IMR-90 (cell line): ENCODE measurements around the gene YPEL5. TPM values are rescaled to one million over a fixed set of nuclear protein-coding genes. Genes with fewer than 3 reads are reported as not detected.

Source experiments
- ATAC-seq: fragments of 200-7000 bp; cut with Tn5 transposase; 2 replicates; pipeline ENCODE4 v1.9.1; 2020; ENCODE audit warnings: low read depth, mild to moderate bottlenecking, moderate library complexity
- BruUV-seq: library from RNA; stranded (reverse); fragments of 400-500 nt; replicated peaks from 2 replicates; lab custom pipeline; 2021; lab: Mats Ljungman, UMichigan
- CTCF ChIA-PET: fragments of 300-600 bp; formaldehyde crosslinking; extraction: SDS; loops from one replicate; lab custom pipeline; 2021; ENCODE audit warnings: antibody characterized with exemption; lab: Yijun Ruan, JAX
- POLR2A ChIA-PET: fragments of 300-600 bp; sonication (Branson Sonifier 250); formaldehyde crosslinking; loops from one replicate; lab custom pipeline; 2022; ENCODE audit warnings: antibody characterized with exemption; ENCODE audit not compliant: unreplicated experiment; lab: Charles Lee
- DNase-seq: peaks from one replicate; pipeline ENCODE4 v3.0.0; 2013
- H2AFZ ChIP-seq: replicated peaks from 2 replicates; pipeline ENCODE3; 2013; ENCODE audit warnings: low read length, mild to moderate bottlenecking; ENCODE audit not compliant: poor library complexity
- H2AK5ac ChIP-seq: 2 replicates; pipeline ENCODE4 v1.6.1; 2013; ENCODE audit warnings: low read depth, low read length, inconsistent platforms
- H2AK9ac ChIP-seq: replicated peaks from 2 replicates; pipeline ENCODE3; 2013; ENCODE audit warnings: mild to moderate bottlenecking, low read depth, low read length, moderate library complexity; ENCODE audit not compliant: poor library complexity
- H2BK120ac ChIP-seq: 2 replicates; pipeline ENCODE4 v1.6.1; 2013; ENCODE audit warnings: low read depth, low read length, inconsistent platforms
- H2BK15ac ChIP-seq: 3 replicates; pipeline ENCODE4 v1.6.1; 2013; ENCODE audit warnings: low read depth, low read length, inconsistent platforms
- H2BK20ac ChIP-seq: 2 replicates; pipeline ENCODE4 v1.6.1; 2013; ENCODE audit warnings: low read depth, mild to moderate bottlenecking, inconsistent platforms, low read length, moderate library complexity
- H2BK5ac ChIP-seq: 2 replicates; pipeline ENCODE4 v1.6.1; 2013; ENCODE audit warnings: mild to moderate bottlenecking, low read depth, low read length, inconsistent platforms; ENCODE audit not compliant: poor library complexity, severe bottlenecking
- H3K14ac ChIP-seq: replicated peaks from 2 replicates; pipeline ENCODE4 v1.6.1; 2013; ENCODE audit warnings: low read depth, low read length, inconsistent platforms
- H3K18ac ChIP-seq: 2 replicates; pipeline ENCODE4 v1.6.1; 2013; ENCODE audit warnings: low read depth, low read length, control low read depth
- H3K23ac ChIP-seq: 2 replicates; pipeline ENCODE4 v1.6.1; 2013; ENCODE audit warnings: low read depth, low read length, inconsistent platforms
- H3K27ac ChIP-seq: 2 replicates; pipeline ENCODE4 v1.5.1; 2013; ENCODE audit warnings: mild to moderate bottlenecking, control low read depth, low read length; ENCODE audit not compliant: insufficient read depth
- H3K27me3 ChIP-seq: 2 replicates; pipeline ENCODE4 v1.6.1; 2013; ENCODE audit warnings: low read length; ENCODE audit not compliant: control insufficient read depth, insufficient read depth
- H3K36me3 ChIP-seq: 2 replicates; pipeline ENCODE4 v1.6.1; 2013; ENCODE audit warnings: low read length, mixed read lengths; ENCODE audit not compliant: control insufficient read depth, insufficient read depth
- H3K4ac ChIP-seq: 2 replicates; pipeline ENCODE4 v1.6.1; 2013; ENCODE audit warnings: low read depth, low read length, inconsistent platforms
- H3K4me1 ChIP-seq: 2 replicates; pipeline ENCODE4 v1.6.1; 2013; ENCODE audit warnings: low read length, mixed read lengths; ENCODE audit not compliant: control insufficient read depth, insufficient read depth
- H3K4me2 ChIP-seq: 2 replicates; pipeline ENCODE4 v1.6.1; 2013; ENCODE audit warnings: low read depth, mild to moderate bottlenecking, control low read depth, low read length, moderate library complexity
- H3K4me3 ChIP-seq: 2 replicates; pipeline ENCODE4 v1.5.1; 2013; ENCODE audit warnings: low read depth, mild to moderate bottlenecking, control low read depth, low read length, moderate library complexity; ENCODE audit not compliant: insufficient read depth
- H3K56ac ChIP-seq: 2 replicates; pipeline ENCODE4 v1.6.1; 2013; ENCODE audit warnings: low read length, inconsistent platforms; ENCODE audit not compliant: insufficient read depth; ENCODE audit errors: extremely low read depth
- H3K79me1 ChIP-seq, 2 experiments: 2 replicates each; pipeline ENCODE4 v1.6.1; 2013; ENCODE audit warnings: low read length in 2 of 2, inconsistent platforms in 1 of 2, low read depth in 1 of 2
- H3K9ac ChIP-seq: 2 replicates; pipeline ENCODE4 v1.6.1; 2013; ENCODE audit warnings: low read depth, low read length, control low read depth
- H3K9me1 ChIP-seq: 2 replicates; pipeline ENCODE4 v1.6.1; 2013; ENCODE audit warnings: low read length, inconsistent platforms; ENCODE audit not compliant: insufficient read depth
- H3K9me3 ChIP-seq: 2 replicates; pipeline ENCODE4 v1.6.1; 2013; ENCODE audit warnings: low read length; ENCODE audit not compliant: control insufficient read depth, insufficient read depth
- H4K20me1 ChIP-seq: 2 replicates; pipeline ENCODE4 v1.6.1; 2013; ENCODE audit warnings: low read length, inconsistent platforms; ENCODE audit not compliant: insufficient read depth
- H4K5ac ChIP-seq: 2 replicates; pipeline ENCODE4 v1.6.1; 2013; ENCODE audit warnings: mild to moderate bottlenecking, low read depth, low read length, control low read depth
- H4K8ac ChIP-seq, 2 experiments: 2 replicates each; pipeline ENCODE4 v1.6.1; 2013; ENCODE audit warnings: low read depth in 2 of 2, low read length in 2 of 2, control low read depth in 1 of 2, inconsistent platforms in 1 of 2
- H4K91ac ChIP-seq: 2 replicates; pipeline ENCODE4 v1.6.1; 2013; ENCODE audit warnings: low read depth, low read length, inconsistent platforms; ENCODE audit not compliant: insufficient read depth
- BHLHE40 ChIP-seq: fragments of 150-350 bp; IDR thresholded peaks from 2 replicates; pipeline ENCODE4 v1.6.1; 2016; ENCODE audit warnings: mild to moderate bottlenecking, low read depth, low read length
- CHD1 ChIP-seq: IDR thresholded peaks from 2 replicates; pipeline ENCODE4 v1.6.1; 2012; ENCODE audit warnings: low read depth, low read length, improper control_type of control experiment
- FOS ChIP-seq: fragments of 150-350 bp; IDR thresholded peaks from 2 replicates; pipeline ENCODE4 v1.6.1; 2016; ENCODE audit warnings: low read depth, low read length
- MAFK ChIP-seq: IDR thresholded peaks from 2 replicates; pipeline ENCODE4 v1.6.1; 2012; ENCODE audit warnings: low read depth, low read length, improper control_type of control experiment
- MAZ ChIP-seq: IDR thresholded peaks from 2 replicates; pipeline ENCODE4 v1.6.1; 2012; ENCODE audit warnings: low read depth, mild to moderate bottlenecking, low read length, improper control_type of control experiment, moderate library complexity, borderline replicate concordance
- POLR2A ChIP-seq: IDR thresholded peaks from 2 replicates; pipeline ENCODE4 v1.6.1; 2012; ENCODE audit warnings: mild to moderate bottlenecking, low read depth, low read length
- RAD21 ChIP-seq: IDR thresholded peaks from 2 replicates; pipeline ENCODE4 v1.6.1; 2012; ENCODE audit warnings: low read length, improper control_type of control experiment
- RCOR1 ChIP-seq: IDR thresholded peaks from 2 replicates; pipeline ENCODE4 v1.6.1; 2012; ENCODE audit warnings: mild to moderate bottlenecking, low read length, improper control_type of control experiment; ENCODE audit not compliant: insufficient replicate concordance
- RFX5 ChIP-seq: IDR thresholded peaks from 2 replicates; pipeline ENCODE4 v1.8.0; 2012; ENCODE audit warnings: low read depth, mild to moderate bottlenecking, low read length, moderate library complexity
- SMC3 ChIP-seq: fragments of 150-350 bp; IDR thresholded peaks from 2 replicates; pipeline ENCODE4 v1.6.1; 2016; ENCODE audit warnings: low read depth, mild to moderate bottlenecking, antibody characterized with exemption, low read length, moderate library complexity
- USF2 ChIP-seq: fragments of 150-350 bp; IDR thresholded peaks from 2 replicates; pipeline ENCODE4 v1.6.1; 2017; ENCODE audit warnings: mild to moderate bottlenecking, antibody characterized with exemption, low read length, low read depth
- WGBS, 2 experiments: methylation state at CpG; one replicate each; pipeline versions ENCODE4 v1.1.5 to v1.1.7; 2013; ENCODE audit warnings: missing lambda C conversion rate in 2 of 2; ENCODE audit not compliant: insufficient read length in 1 of 2; ENCODE audit errors: extremely low coverage in 2 of 2; 5-methylcytosine and 5-hydroxymethylcytosine counted together
- dilution Hi-C: fragments of 300-500 bp; cut with HindIII; formaldehyde crosslinking; loops from one replicate; pipeline ENCODE4 v1.14.3; 2018; ENCODE audit warnings: low sequenced_read_pairs; ENCODE audit not compliant: unreplicated experiment
- in situ Hi-C: fragments of 300-500 bp; cut with MboI; formaldehyde crosslinking; loops from 3 replicates; pipeline ENCODE4 v1.14.3; 2019; ENCODE audit warnings: low sequenced_read_pairs, inconsistent platforms, mixed read lengths
- intact Hi-C: fragments of 100-400 bp; cut with micrococcal nuclease; formaldehyde crosslinking; loops from 2 replicates; pipeline ENCODE4 v1.10.0; 2022
- polyA plus RNA-seq, 3 experiments: library from polyadenylated mRNA; depleted of rRNA; stranded (reverse); fragments of >200 nt; gene quantifications; 2 replicates each; pipeline ENCODE4 v1.2.3, GENCODE V29; 2012; ENCODE audit warnings: low replicate concordance in 1 of 3
- total RNA-seq: library from RNA; depleted of rRNA; stranded (reverse); fragments of >200 nt; gene quantifications from 2 replicates; pipeline ENCODE4 v1.2.3, GENCODE V29; 2012
- TF ChIP-seq, protein P1 (sequence below): fragments of 150-350 bp; IDR thresholded peaks from 2 replicates; pipeline ENCODE4 v1.6.1; 2016; ENCODE audit warnings: low read depth, mild to moderate bottlenecking, low read length, moderate library complexity, borderline replicate concordance

Gene YPEL5
- total and polyA plus RNA-seq, 2 of the 4 experiments (the other 2 are of a cell fraction), result 40.7 to 62.6 TPM

- no peaks in the 10 kb centered on the region for H4K20me1 ChIP-seq
These were observed 46.4 kb downstream of the YPEL5 start for GRCh38 chr2:30193104-30193681.

More at GRCh38 chr2:30193104-30193681, 46.4 kb downstream of the YPEL5 start:
- DNase-seq, result peak; percentile 34
- Histone ChIP-seq H2BK20ac (no peak overlapping the region), H4K5ac (peak overlapping the region; percentile 61; the same call in 1 of the 2 replicates), H3K27ac (peak overlapping the region; percentile 51), H3K23ac (no peak overlapping the region), H3K27me3 (peaks cover 1% of the 10 kb centered on the region), H2BK5ac (no peak overlapping the region), H3K9ac (no peak overlapping the region), H2AK5ac (no peak overlapping the region; the same call in 1 of the 2 replicates), H2BK15ac (no peak overlapping the region; the same call in 2 of the 3 replicates), H3K4me1 (peaks cover 9% of the 10 kb centered on the region), H3K36me3 (no peaks in the 10 kb centered on the region), H3K4ac (peak overlapping the region; percentile 36; the same call in 1 of the 2 replicates), H3K9me1 (peaks cover 4% of the 10 kb centered on the region; the same call in 1 of the 2 replicates), H3K4me2 (no peak overlapping the region), H4K91ac (peak overlapping the region; percentile 24; the same call in 1 of the 2 replicates), H3K14ac (no peak overlapping the region; the same call in 1 of the 2 replicates), H2BK120ac (peak overlapping the region; percentile 19; the same call in 1 of the 2 replicates), H3K18ac (peak overlapping the region; percentile 51; the same call in 1 of the 2 replicates), H3K79me1 (no peaks in the 10 kb centered on the region), H2AK9ac (no peak overlapping the region), H3K9me3 (no peaks in the 10 kb centered on the region), H4K8ac (no peak overlapping the region), H2AFZ (peak overlapping the region; percentile 64), H3K4me3 (no peak overlapping the region), H3K56ac (no peak overlapping the region)
- ChIA-PET CTCF (interaction anchor here (0.7 to 0.9 kb wide), 2 partner anchors 15 to 521 kb away, joined by 3 read pairs; no protein-coding TSS in a partner anchor), POLR2A (no interaction called here)
- dilution Hi-C loops, result no loop called here
- TF ChIP-seq FOS (no peak), RAD21 (no peak), BHLHE40 (no peak), POLR2A (no peak), RCOR1 (no peak), RFX5 (no peak), USF2 (no peak), SMC3 (no peak), MAZ (no peak), MAFK (no peak), CHD1 (no peak)
- TF ChIP-seq, protein P1, sequence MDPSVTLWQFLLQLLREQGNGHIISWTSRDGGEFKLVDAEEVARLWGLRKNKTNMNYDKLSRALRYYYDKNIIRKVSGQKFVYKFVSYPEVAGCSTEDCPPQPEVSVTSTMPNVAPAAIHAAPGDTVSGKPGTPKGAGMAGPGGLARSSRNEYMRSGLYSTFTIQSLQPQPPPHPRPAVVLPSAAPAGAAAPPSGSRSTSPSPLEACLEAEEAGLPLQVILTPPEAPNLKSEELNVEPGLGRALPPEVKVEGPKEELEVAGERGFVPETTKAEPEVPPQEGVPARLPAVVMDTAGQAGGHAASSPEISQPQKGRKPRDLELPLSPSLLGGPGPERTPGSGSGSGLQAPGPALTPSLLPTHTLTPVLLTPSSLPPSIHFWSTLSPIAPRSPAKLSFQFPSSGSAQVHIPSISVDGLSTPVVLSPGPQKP, result no peak
- in situ Hi-C loops, result no loop called here
- intact Hi-C loops, result no loop called here
- BruUV-seq, result no TSS peak
- ATAC-seq, result peak; percentile 79
- 93% methylated on average over 3 of the region's 13 CpGs; no CpG with 5 or more reads in 1 of the 2 experiments for WGBS, 2 experiments
